Mesothelial cell of epicardium (in vitro differentiated cells): ENCODE data around the gene NUMB. TPM values are rescaled to one million over a fixed set of nuclear protein-coding genes. Genes with fewer than 3 reads are reported as not detected.

ENCODE experiments used
- DNase-seq, 2 experiments: peaks; one replicate each; pipeline ENCODE4 v3.0.0; 2021; ENCODE audit warnings: low spot score in 2 of 2; ENCODE audit not compliant: unreplicated experiment in 2 of 2
- H3K27ac Mint-ChIP-seq: 2 replicates; pipeline ENCODE4 v1.8.0; 2021; ENCODE audit warnings: mixed read lengths
- H3K27me3 Mint-ChIP-seq: 2 replicates; pipeline ENCODE4 v1.8.0; 2021; ENCODE audit warnings: low read depth, mixed read lengths
- H3K36me3 Mint-ChIP-seq: 2 replicates; pipeline ENCODE4 v1.8.0; 2021; ENCODE audit warnings: mixed read lengths
- H3K4me1 Mint-ChIP-seq: 2 replicates; pipeline ENCODE4 v1.8.0; 2021; ENCODE audit warnings: mixed read lengths
- H3K4me3 Mint-ChIP-seq: 2 replicates; pipeline ENCODE4 v1.8.0; 2021; ENCODE audit warnings: mild to moderate bottlenecking, moderate library complexity, mixed read lengths
- H3K9me3 Mint-ChIP-seq: 2 replicates; pipeline ENCODE4 v1.8.0; 2021; ENCODE audit warnings: mixed read lengths
- total RNA-seq: library from RNA; stranded (reverse); gene quantifications from 3 replicates; pipeline ENCODE4 v1.2.1, GENCODE V29; 2021
- TF ChIP-seq, protein P1 (sequence below): fragments of 200-600 bp; sonication (generic); IDR thresholded peaks from one replicate; pipeline ENCODE4 v1.5.0; 2021; ENCODE audit warnings: antibody characterized with exemption; ENCODE audit not compliant: unreplicated experiment

The NUMB gene
- total RNA-seq, 1 donor from 2014 or later, result 88.0 TPM

DNA sequence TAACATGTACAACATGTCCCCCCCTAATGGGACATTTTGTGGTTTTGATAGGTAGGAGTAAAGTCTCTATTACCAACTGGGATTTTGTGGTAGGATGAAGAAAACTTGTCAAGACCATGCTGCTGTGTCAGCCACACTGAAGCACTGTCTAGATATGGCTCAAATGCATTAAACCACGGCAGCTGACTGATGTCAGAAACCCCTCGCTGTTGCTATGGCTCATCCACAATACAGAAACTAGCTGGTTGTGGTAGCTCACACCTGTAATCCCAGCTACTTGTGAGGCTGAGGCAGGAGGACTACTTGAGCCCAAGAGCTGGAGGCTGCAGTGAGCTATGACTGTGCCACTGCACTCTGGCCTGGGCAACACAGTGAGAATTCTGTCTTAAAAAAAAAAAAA is 181.0 kb downstream of the NUMB start:
- Mint-ChIP-seq H3K9me3 (no peaks in the 10 kb centered on the region), H3K27ac (no peak overlapping the region), H3K4me3 (no peak overlapping the region), H3K4me1 (no peaks in the 10 kb centered on the region), H3K36me3 (peaks cover 28% of the 10 kb centered on the region), H3K27me3 (no peaks in the 10 kb centered on the region)
- no peak for DNase-seq
- TF ChIP-seq, protein P1, sequence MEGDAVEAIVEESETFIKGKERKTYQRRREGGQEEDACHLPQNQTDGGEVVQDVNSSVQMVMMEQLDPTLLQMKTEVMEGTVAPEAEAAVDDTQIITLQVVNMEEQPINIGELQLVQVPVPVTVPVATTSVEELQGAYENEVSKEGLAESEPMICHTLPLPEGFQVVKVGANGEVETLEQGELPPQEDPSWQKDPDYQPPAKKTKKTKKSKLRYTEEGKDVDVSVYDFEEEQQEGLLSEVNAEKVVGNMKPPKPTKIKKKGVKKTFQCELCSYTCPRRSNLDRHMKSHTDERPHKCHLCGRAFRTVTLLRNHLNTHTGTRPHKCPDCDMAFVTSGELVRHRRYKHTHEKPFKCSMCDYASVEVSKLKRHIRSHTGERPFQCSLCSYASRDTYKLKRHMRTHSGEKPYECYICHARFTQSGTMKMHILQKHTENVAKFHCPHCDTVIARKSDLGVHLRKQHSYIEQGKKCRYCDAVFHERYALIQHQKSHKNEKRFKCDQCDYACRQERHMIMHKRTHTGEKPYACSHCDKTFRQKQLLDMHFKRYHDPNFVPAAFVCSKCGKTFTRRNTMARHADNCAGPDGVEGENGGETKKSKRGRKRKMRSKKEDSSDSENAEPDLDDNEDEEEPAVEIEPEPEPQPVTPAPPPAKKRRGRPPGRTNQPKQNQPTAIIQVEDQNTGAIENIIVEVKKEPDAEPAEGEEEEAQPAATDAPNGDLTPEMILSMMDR, result no peak

DNA sequence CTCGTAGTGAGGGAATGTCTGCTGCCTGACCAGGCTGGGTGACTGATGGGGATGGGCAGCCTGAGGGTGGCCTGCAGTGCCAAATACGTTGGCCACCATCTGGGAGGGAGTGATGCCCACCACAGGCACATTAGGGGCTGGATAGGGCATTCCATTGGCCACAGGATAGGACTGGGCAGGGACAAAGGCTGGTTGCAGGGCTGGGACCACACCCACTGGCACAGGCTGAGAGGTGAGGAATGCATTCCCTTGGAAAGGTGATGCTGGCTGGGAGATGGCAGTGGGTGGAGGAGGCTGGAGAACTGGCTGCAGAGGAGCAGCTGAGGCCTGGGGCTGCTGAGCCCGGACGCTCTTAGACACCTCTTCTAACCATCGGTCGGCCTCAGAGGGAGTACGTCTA is 181.5 kb downstream of the NUMB start:
- H3K27me3 Mint-ChIP-seq, result no peaks in the 10 kb centered on the region
- no peaks in the 10 kb centered on the region for H3K4me1 Mint-ChIP-seq
- H3K9me3 Mint-ChIP-seq, result no peaks in the 10 kb centered on the region
- H3K27ac Mint-ChIP-seq, result peak overlapping the region; percentile 21
- no peak for DNase-seq
- H3K36me3 Mint-ChIP-seq, result peaks cover 24% of the 10 kb centered on the region
- no peak overlapping the region for H3K4me3 Mint-ChIP-seq
- TF ChIP-seq, protein P1, result no peak

DNA sequence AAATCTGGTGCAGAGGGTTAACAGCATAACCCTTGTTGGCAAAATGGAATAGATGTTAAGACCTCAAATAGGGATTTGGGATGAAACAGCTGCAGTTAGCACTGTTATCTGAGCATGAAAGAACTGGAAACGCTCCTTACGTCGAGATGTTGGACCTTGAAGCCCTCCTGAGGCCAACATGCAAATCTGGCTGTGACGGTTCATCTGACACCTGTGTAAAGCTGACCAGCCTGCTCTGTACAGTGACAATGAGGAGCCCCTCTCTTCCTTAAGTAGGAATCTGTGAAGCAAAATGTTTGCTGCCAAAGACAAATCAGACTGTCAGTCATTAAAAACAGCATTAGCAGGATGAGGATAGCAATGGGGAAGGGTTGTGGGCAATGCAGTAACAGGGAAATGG is 184.5 kb downstream of the NUMB start:
- H3K4me3 Mint-ChIP-seq, result no peak overlapping the region
- peaks cover 6% of the 10 kb centered on the region for H3K27me3 Mint-ChIP-seq
- H3K9me3 Mint-ChIP-seq, result no peaks in the 10 kb centered on the region
- H3K36me3 Mint-ChIP-seq, result peaks cover 12% of the 10 kb centered on the region
- DNase-seq, result no peak
- peaks cover 6% of the 10 kb centered on the region for H3K4me1 Mint-ChIP-seq
- H3K27ac Mint-ChIP-seq, result no peak overlapping the region
- TF ChIP-seq, protein P1, result no peak

DNA sequence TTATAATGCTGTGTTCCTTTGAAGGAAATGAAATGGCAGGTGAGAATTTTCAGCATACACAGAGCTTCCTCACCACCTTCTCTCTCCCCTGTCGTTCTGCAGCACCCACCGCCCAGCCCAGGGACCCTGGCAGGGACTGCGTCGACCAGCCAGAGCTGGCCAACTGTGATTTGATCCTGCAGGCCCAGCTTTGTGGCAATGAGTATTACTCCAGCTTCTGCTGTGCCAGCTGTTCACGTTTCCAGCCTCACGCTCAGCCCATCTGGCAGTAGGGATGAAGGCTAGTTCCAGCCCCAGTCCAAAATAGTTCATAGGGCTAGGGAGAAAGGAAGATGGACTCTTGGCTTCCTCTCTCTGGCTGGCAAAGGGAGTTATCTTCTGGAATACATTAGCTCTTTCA is 186.0 kb downstream of the NUMB start:
- TF ChIP-seq, protein P1, result no peak
- Mint-ChIP-seq H3K36me3 (peaks cover 12% of the 10 kb centered on the region), H3K27ac (no peak overlapping the region), H3K9me3 (no peaks in the 10 kb centered on the region), H3K27me3 (peaks cover 6% of the 10 kb centered on the region), H3K4me1 (peaks cover 6% of the 10 kb centered on the region), H3K4me3 (no peak overlapping the region)
- DNase-seq, result no peak

DNA sequence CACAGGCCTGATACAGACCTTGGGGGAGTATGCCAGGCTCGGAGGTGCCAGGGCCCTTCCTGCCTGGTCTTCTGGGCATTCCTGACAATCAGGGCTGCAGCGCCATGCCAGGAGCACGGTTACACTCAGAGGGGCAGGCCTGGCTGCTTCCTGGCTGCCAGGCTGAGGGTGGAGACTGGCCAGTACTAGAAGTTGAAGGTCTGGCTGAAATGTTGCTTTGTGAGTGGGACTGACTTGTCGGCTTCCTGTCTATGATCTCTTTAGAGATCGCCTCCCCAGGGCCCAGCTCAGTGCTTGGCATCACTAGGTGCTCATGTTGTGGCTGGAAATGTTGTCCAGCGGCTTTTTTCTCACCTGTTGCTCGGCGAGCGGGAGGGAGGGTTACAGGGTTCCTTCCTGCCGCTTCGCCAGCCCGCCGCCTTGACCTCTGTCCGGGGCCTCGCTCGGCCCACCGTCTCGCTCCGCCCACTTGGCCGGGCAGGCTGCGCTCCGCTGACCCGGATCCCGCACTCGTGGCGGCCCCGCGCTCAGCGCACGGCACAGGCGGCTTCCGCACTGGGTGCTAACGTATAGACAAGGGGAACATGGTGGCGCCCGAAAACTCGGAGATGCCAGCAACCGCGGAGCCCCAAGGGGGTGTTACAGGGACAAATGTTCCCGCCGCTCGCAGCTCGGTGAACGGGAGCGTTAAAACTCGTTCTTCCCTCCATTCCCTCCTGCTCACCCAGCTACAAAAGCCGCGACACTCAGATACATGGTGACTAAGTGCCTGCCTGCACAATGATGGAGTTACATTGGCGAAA is 188.4 kb downstream of the NUMB start:
- peaks cover 6% of the 10 kb centered on the region for H3K27me3 Mint-ChIP-seq
- no peak for DNase-seq
- no peak overlapping the region for H3K27ac Mint-ChIP-seq
- peak overlapping the region; percentile 69 for H3K4me3 Mint-ChIP-seq
- no peaks in the 10 kb centered on the region for H3K36me3 Mint-ChIP-seq
- no peaks in the 10 kb centered on the region for H3K9me3 Mint-ChIP-seq
- TF ChIP-seq, protein P1, result no peak
- H3K4me1 Mint-ChIP-seq, result peaks cover 6% of the 10 kb centered on the region

DNA sequence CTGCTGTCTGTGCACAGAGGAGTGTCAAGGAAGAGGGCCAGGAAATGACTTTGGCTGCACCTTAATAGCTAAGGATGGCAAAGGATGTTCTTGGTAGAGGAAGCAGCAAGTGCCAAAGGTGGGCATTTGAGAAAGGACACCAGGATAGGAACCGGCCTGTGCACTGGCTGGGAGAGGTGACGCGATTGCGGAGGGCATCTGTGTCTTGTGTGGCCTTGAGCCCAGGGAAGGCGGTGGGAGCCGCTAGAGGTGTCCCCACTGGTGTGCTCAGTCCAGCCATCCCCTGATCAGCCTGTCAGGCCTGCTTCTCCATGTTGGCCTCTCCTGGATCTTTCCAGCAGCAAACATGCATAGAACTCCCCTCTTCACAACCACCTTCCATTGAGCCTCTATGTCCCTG is 190.9 kb downstream of the NUMB start:
- Mint-ChIP-seq H3K4me3 (no peak overlapping the region), H3K9me3 (no peaks in the 10 kb centered on the region), H3K27me3 (peaks cover 6% of the 10 kb centered on the region), H3K27ac (no peak overlapping the region), H3K36me3 (no peaks in the 10 kb centered on the region), H3K4me1 (peaks cover 6% of the 10 kb centered on the region)
- DNase-seq, result no peak
- TF ChIP-seq, protein P1, result no peak
